Skin epidermis (tissue), 12 donors: ENCODE data around the gene ZCWPW2.
A peak's percentile ranks its signal among the peaks of the same experiment; 100 is the strongest.

Experiments used
- H3K27ac ChIP-seq, 21 experiments: fragments of 200-600 bp; sonication (generic) in 11 of 21; one replicate each; pipeline ENCODE4 v1.5.0; 2020; ENCODE audit warnings: mild to moderate bottlenecking in 3 of 21, inconsistent platforms in 2 of 21, moderate library complexity in 2 of 21
- H3K4me3 ChIP-seq, 7 experiments: fragments of 200-600 bp; sonication (generic) in 2 of 7; one replicate each; pipeline ENCODE4 v1.5.0; 2020; ENCODE audit warnings: inconsistent platforms in 2 of 7, mild to moderate bottlenecking in 2 of 7, moderate library complexity in 1 of 7

ZCWPW2 gene

GRCh38 chr3:28556195-28556594, 207.7 kb downstream of the ZCWPW2 start:
- Histone ChIP-seq H3K27ac (no peak overlapping the region), H3K4me3 (no peak overlapping the region)

- no peak overlapping the region for H3K27ac ChIP-seq
- no peak overlapping the region for H3K4me3 ChIP-seq
Observed at GRCh38 chr3:28564211-28564610, 215.7 kb downstream of the ZCWPW2 start.

GRCh38 chr3:28569357-28569756, 220.8 kb downstream of the ZCWPW2 start:
- Histone ChIP-seq H3K27ac (no peak overlapping the region), H3K4me3 (no peak overlapping the region)

- Histone ChIP-seq H3K27ac (no peak overlapping the region), H3K4me3 (no peak overlapping the region)
Observed at GRCh38 chr3:28574036-28574435, 225.5 kb downstream of the ZCWPW2 start.

- Histone ChIP-seq H3K4me3 (peak overlapping the region; percentile 2 to 42 (median 20)), H3K27ac (no peak overlapping the region)
Observed at GRCh38 chr3:28575100-28575745, 226.7 kb downstream of the ZCWPW2 start.
